SK-N-SH treated with all-trans-retinoic acid at 6 μM for 48 hours (cell line): Measurements from ENCODE around the gene NFIB.

Experiments used
- ATAC-seq: fragments of 200-7000 bp; cut with Tn5 transposase; 3 replicates; pipeline ENCODE4 v1.9.1; 2020; ENCODE audit warnings: mild to moderate bottlenecking, moderate library complexity
- ARNTL ChIP-seq: fragments of 450-650 bp; formaldehyde crosslinking; IDR thresholded peaks from 2 replicates; pipeline ENCODE4 v1.5.0; 2020; ENCODE audit warnings: low read depth, mild to moderate bottlenecking, moderate library complexity, borderline replicate concordance
- BACH2 ChIP-seq: fragments of 250-450 bp; sonication (Bioruptor Pico); IDR thresholded peaks from 2 replicates; pipeline ENCODE4 v1.9.0; 2021; ENCODE audit warnings: mild to moderate bottlenecking, borderline replicate concordance
- CSDC2 ChIP-seq: fragments of 250-450 bp; sonication (Bioruptor Pico); IDR thresholded peaks from 2 replicates; pipeline ENCODE4 v1.5.0; 2020; ENCODE audit warnings: mild to moderate bottlenecking, moderate library complexity
- CSRNP3 ChIP-seq: fragments of 250-450 bp; sonication (Bioruptor Pico); IDR thresholded peaks from 2 replicates; pipeline ENCODE4 v1.5.1; 2021; ENCODE audit warnings: mild to moderate bottlenecking, moderate library complexity
- ESRRG ChIP-seq: fragments of 250-450 bp; sonication (Bioruptor Pico); IDR thresholded peaks from 2 replicates; pipeline ENCODE4 v1.6.1; 2021; ENCODE audit warnings: mild to moderate bottlenecking
- GLIS3 ChIP-seq: fragments of 250-450 bp; sonication (Bioruptor Pico); IDR thresholded peaks from 2 replicates; pipeline ENCODE4 v1.5.0; 2020; ENCODE audit warnings: mild to moderate bottlenecking, moderate library complexity
- ISL1 ChIP-seq: fragments of 250-450 bp; sonication (Bioruptor Pico); IDR thresholded peaks from 2 replicates; pipeline ENCODE4 v2.1.2; 2022; ENCODE audit warnings: mild to moderate bottlenecking, moderate library complexity
- OSR1 ChIP-seq: fragments of 250-450 bp; sonication (Bioruptor Pico); IDR thresholded peaks from 2 replicates; pipeline ENCODE4 v1.8.0; 2022; ENCODE audit warnings: moderate library complexity, mild to moderate bottlenecking, inconsistent platforms
- PATZ1 ChIP-seq: fragments of 250-450 bp; sonication (Bioruptor Pico); IDR thresholded peaks from 2 replicates; pipeline ENCODE4 v1.8.0; 2020; ENCODE audit warnings: mild to moderate bottlenecking, moderate library complexity, borderline replicate concordance
- POU6F1 ChIP-seq: fragments of 250-450 bp; sonication (Bioruptor Pico); IDR thresholded peaks from 2 replicates; pipeline ENCODE4 v1.8.0; 2021; ENCODE audit warnings: low read depth, mild to moderate bottlenecking, moderate library complexity, borderline replicate concordance
- PPARA ChIP-seq: fragments of 250-450 bp; sonication (Bioruptor Pico); IDR thresholded peaks from 2 replicates; pipeline ENCODE4 v1.5.0; 2020; ENCODE audit warnings: mild to moderate bottlenecking, borderline replicate concordance
- RARB ChIP-seq: fragments of 250-450 bp; sonication (Bioruptor Pico); IDR thresholded peaks from 2 replicates; pipeline ENCODE4 v1.8.0; 2021; ENCODE audit warnings: mild to moderate bottlenecking, moderate library complexity
- SNAI2 ChIP-seq: fragments of 250-450 bp; sonication (Bioruptor Pico); IDR thresholded peaks from 2 replicates; pipeline ENCODE4 v1.5.0; 2020; ENCODE audit warnings: mild to moderate bottlenecking, moderate library complexity
- TCF4 ChIP-seq: fragments of 250-450 bp; sonication (Bioruptor Pico); IDR thresholded peaks from 2 replicates; pipeline ENCODE4 v1.8.0; 2021; ENCODE audit warnings: mild to moderate bottlenecking, moderate library complexity, borderline replicate concordance
- TOX ChIP-seq: fragments of 250-450 bp; sonication (Bioruptor Pico); IDR thresholded peaks from 2 replicates; pipeline ENCODE4 v1.8.0; 2021; ENCODE audit warnings: mild to moderate bottlenecking, moderate library complexity, borderline replicate concordance
- TSHZ2 ChIP-seq: fragments of 250-450 bp; sonication (Bioruptor Pico); IDR thresholded peaks from 2 replicates; pipeline ENCODE4 v1.5.0; 2020; ENCODE audit warnings: mild to moderate bottlenecking, moderate library complexity
- ZC3H10 ChIP-seq: fragments of 250-450 bp; sonication (Bioruptor Pico); IDR thresholded peaks from 2 replicates; pipeline ENCODE4 v1.5.1; 2021; ENCODE audit warnings: mild to moderate bottlenecking, moderate library complexity
- ZFP3 ChIP-seq: fragments of 250-450 bp; sonication (Bioruptor Pico); IDR thresholded peaks from 2 replicates; pipeline ENCODE4 v1.5.0; 2020; ENCODE audit warnings: mild to moderate bottlenecking, moderate library complexity
- ZFP30 ChIP-seq: fragments of 450-650 bp; formaldehyde crosslinking; IDR thresholded peaks from 2 replicates; pipeline ENCODE4 v1.5.0; 2022; ENCODE audit warnings: mild to moderate bottlenecking, moderate library complexity
- ZNF565 ChIP-seq: fragments of 450-650 bp; formaldehyde crosslinking; conservative IDR thresholded peaks from 2 replicates; pipeline ENCODE4 v1.5.0; 2020; ENCODE audit warnings: low read depth, mild to moderate bottlenecking, moderate library complexity
- ZNF70 ChIP-seq: fragments of 450-650 bp; formaldehyde crosslinking; IDR thresholded peaks from 2 replicates; pipeline ENCODE4 v1.5.0; 2020; ENCODE audit warnings: mild to moderate bottlenecking, moderate library complexity
- ZNF8 ChIP-seq: fragments of 450-650 bp; formaldehyde crosslinking; IDR thresholded peaks from 2 replicates; pipeline ENCODE4 v1.5.0; 2020; ENCODE audit warnings: mild to moderate bottlenecking, moderate library complexity

The NFIB gene

GRCh38 chr9:14148501-14149103 is 165.3 kb downstream of the NFIB start (continued):
- TF ChIP-seq SNAI2 (CRISPR knock-in tag) (no peak), BACH2 (CRISPR knock-in tag) (no peak), ISL1 (CRISPR knock-in tag) (no peak), POU6F1 (CRISPR knock-in tag) (no peak), ZNF8 (CRISPR knock-in tag) (no peak)

- ATAC-seq, result no peak
- TF ChIP-seq ZFP3 (CRISPR knock-in tag) (no peak), ISL1 (CRISPR knock-in tag) (no peak), TOX (CRISPR knock-in tag) (no peak), SNAI2 (CRISPR knock-in tag) (no peak), GLIS3 (CRISPR knock-in tag) (no peak), ZFP30 (CRISPR knock-in tag) (no peak), PATZ1 (CRISPR knock-in tag) (no peak), PPARA (CRISPR knock-in tag) (no peak), TCF4 (no peak), BACH2 (CRISPR knock-in tag) (no peak), CSDC2 (CRISPR knock-in tag) (no peak), ZNF70 (CRISPR knock-in tag) (no peak), ZNF8 (CRISPR knock-in tag) (no peak), POU6F1 (CRISPR knock-in tag) (no peak), TSHZ2 (CRISPR knock-in tag) (no peak), OSR1 (CRISPR knock-in tag) (no peak), CSRNP3 (CRISPR knock-in tag) (no peak), ESRRG (CRISPR knock-in tag) (no peak), ARNTL (no peak), ZC3H10 (CRISPR knock-in tag) (no peak)
- TF ChIP-seq, all 23 proteins: peak for 0
These were observed 166.2 kb downstream of the NFIB start for GRCh38 chr9:14147738-14148137.

GRCh38 chr9:14146201-14146874 is 167.6 kb downstream of the NFIB start:
- ATAC-seq, result no peak
- TF ChIP-seq ESRRG (CRISPR knock-in tag) (no peak), SNAI2 (CRISPR knock-in tag) (no peak), ZFP3 (CRISPR knock-in tag) (no peak), ZNF565 (CRISPR knock-in tag) (no peak), CSRNP3 (CRISPR knock-in tag) (no peak), ZFP30 (CRISPR knock-in tag) (no peak), TSHZ2 (CRISPR knock-in tag) (no peak), RARB (CRISPR knock-in tag) (no peak), GLIS3 (CRISPR knock-in tag) (no peak), ZNF70 (CRISPR knock-in tag) (no peak)
